NT2/D1 (cell line): ENCODE results near the gene MAPK9.

ENCODE experiments used
- YY1 ChIP-seq: IDR thresholded peaks from 2 replicates; pipeline ENCODE4 v1.6.1; 2011; ENCODE audit not compliant: insufficient read length, insufficient read depth
- ZNF274 ChIP-seq: IDR thresholded peaks from 2 replicates; pipeline ENCODE4 v1.6.1; 2011; ENCODE audit warnings: mild to moderate bottlenecking, low read depth, low read length

DNA sequence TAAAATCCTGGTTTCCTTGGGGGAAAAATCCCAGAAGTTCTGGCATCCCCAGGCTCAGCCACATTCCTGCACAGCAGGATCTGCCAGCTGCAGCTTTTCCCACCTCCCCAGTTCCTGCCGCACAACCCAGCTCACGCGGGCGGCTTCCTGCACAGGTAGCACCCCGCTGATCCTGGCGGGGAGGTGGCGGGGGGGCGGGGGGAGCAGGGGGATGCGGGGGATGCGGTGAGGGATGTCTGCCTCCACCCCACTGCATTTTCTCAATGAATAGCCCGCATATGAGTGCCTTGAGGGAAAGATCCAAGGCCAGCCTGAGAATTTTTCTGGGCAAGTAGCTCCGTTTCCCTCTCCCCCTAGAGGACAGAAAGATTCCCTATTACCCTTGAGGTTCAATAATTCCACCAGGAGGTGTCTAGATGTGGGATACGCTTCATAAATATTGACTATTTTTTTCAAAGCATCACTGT lies 40.2 kb upstream of the MAPK9 start:
- TF ChIP-seq YY1 (no peak), ZNF274 (no peak)
